GM12892 (cell line): ENCODE measurements around the gene NR5A2.

Source experiments
- DNase-seq: peaks from one replicate; pipeline ENCODE4 v3.0.0; 2011; ENCODE audit not compliant: insufficient read length
- FAIRE-seq: peaks from 2 replicates; lab custom pipeline; 2011; peaks lifted over from hg19 to GRCh38; lab: Jason Lieb, UNC
- POLR2A ChIP-seq: IDR thresholded peaks from 2 replicates; pipeline ENCODE4 v1.6.1; 2011; ENCODE audit warnings: low read depth, low read length, control low read depth
- POLR2AphosphoS5 ChIP-seq: IDR thresholded peaks from 2 replicates; pipeline ENCODE4 v1.6.1; 2011; ENCODE audit warnings: low read depth, low read length, control low read depth
- TAF1 ChIP-seq: IDR thresholded peaks from 2 replicates; pipeline ENCODE4 v1.6.1; 2011; ENCODE audit warnings: low read depth, mild to moderate bottlenecking, control low read depth, low read length, borderline replicate concordance

The NR5A2 gene

DNA sequence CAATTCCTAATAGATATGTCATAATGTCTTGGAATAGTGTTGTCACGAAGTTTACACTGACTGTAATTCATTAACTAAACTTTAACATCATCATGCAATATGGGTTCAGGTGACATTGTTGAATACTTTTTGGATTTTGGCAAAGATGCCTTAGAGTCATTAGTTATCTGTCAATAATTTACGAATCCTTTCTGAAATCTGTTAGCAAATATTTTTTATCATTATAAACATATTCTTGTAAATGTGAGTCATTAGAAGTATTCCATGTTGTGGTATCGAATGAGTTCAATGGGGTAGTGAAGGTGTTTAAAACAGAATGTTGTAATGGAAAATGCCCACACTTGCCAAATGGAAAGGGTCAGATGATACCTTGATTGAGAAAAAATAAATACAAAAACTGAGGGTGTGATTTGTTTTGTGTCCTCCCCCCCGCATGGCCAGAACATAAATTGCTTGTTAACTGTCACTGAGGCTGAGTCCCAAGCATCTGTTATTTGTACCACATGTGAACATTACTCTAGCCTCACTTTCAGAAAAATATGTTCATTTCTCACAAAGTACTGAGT lies 5.2 kb upstream of the NR5A2 start:
- FAIRE-seq = no peak
- no peak for TF ChIP-seq TAF1
- TF ChIP-seq POLR2AphosphoS5 = no peak
- no peak for TF ChIP-seq POLR2A
- no peak for DNase-seq

GRCh38 chr1:200028586-200029034 lies 1.1 kb downstream of the NR5A2 start:
- no peak for TF ChIP-seq POLR2A
- TF ChIP-seq TAF1 = no peak
- TF ChIP-seq POLR2AphosphoS5 = no peak
- peak; percentile 30 for FAIRE-seq
- DNase-seq = no peak

DNA sequence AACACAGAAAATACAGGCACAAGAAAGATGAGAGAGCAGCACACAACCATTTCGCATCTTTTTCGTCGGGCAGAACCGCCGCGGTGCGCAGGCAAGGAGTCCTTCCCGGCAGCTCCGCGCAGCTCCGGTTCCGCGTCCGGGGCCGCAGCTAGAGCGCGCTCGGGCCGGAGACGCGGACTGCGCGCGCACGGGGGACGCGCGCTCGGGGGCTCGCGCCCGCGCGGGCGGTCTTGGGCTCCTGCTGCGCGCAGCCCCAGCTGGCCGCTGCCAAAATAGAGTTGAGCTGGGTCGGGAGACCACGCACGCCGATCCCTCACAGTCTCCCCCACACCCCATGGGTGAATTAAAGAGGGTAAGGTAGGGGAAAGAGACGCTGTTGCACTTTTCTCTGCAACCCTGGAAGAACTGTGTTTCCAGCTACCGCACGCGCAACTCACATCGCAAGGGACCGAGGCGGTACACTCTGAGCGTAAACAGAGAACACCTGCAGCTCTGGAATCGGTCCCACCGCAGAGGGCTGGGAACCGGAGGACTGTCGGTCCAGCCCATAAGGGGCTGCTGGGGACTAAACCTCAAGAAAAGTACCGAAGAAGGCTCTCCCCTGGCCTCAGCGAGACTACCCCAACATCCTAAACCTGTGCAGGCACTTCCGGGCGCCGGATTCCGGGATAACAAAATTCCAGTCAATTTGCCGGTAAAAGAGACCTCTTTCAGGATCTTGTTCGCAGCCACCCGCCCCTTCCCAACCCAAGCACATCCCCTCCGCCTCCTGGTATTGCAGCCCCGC lies 1.7 kb downstream of the NR5A2 start:
- TF ChIP-seq TAF1 (no peak), POLR2AphosphoS5 (no peak), POLR2A (no peak)
- FAIRE-seq (no peak), DNase-seq (no peak)

GRCh38 chr1:200029822-200030152 lies 2.3 kb downstream of the NR5A2 start:
- DNase-seq = no peak
- no peak for FAIRE-seq
- TF ChIP-seq POLR2A (no peak), POLR2AphosphoS5 (no peak), TAF1 (no peak)

GRCh38 chr1:200030791-200031190 lies 3.3 kb downstream of the NR5A2 start:
- FAIRE-seq (no peak), DNase-seq (no peak)
- TF ChIP-seq POLR2A (no peak), TAF1 (no peak)

DNA sequence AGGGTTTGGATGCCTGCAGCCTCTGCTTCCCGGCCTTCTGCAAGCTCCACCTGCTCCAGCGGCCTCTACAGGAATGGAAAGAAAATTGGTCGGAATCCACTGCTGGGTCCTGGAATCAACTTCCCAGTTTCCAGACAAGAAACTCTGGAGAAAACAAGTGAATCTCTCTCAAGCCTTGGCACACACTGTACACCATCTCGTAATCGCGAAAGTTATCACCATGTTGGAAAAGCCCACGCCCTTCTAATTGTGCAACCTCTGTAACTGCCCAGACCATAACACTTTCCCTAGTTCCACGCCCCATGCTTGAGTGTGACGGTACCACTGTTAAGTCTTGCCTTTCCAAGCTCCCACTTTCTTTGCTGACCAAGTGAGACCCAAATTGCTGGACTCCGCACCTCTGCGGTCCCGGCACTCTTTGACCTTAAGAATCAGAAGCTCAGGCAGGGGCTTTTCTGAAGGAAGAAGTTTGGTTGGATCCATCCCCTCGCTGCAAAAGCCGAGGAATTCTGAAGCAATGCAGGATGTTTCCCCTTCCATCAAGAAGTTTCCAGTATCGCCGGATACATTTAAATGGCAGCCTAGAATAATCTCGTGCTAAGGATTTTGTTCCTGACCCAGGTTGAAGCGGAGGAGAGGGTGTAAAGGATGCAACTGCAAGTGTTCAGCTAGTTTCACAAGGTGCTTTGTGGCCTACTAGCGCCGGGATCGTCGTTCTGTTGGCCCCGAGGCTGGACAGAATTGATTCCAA lies 6.2 kb downstream of the NR5A2 start:
- FAIRE-seq (no peak), DNase-seq (no peak)
- no peak for TF ChIP-seq POLR2AphosphoS5
- TF ChIP-seq POLR2A = no peak
- TF ChIP-seq TAF1 = no peak

DNA sequence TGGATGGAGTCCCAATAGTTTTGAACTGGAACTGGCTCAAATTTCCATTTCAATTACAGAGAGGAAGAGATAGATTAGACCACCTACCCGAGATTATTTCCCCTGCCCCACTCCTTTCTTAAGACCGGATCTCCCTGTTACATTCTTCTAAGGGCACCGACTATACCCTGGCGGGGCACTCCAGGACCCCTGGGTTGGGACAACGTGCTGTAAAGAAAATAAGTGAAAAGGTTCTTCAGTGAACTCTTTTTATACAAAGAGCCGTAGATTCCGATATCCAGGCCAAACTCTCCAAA lies 6.7 kb downstream of the NR5A2 start:
- DNase-seq (no peak), FAIRE-seq (no peak)
- no peak for TF ChIP-seq TAF1
- TF ChIP-seq POLR2A = no peak
- TF ChIP-seq POLR2AphosphoS5 = no peak

DNA sequence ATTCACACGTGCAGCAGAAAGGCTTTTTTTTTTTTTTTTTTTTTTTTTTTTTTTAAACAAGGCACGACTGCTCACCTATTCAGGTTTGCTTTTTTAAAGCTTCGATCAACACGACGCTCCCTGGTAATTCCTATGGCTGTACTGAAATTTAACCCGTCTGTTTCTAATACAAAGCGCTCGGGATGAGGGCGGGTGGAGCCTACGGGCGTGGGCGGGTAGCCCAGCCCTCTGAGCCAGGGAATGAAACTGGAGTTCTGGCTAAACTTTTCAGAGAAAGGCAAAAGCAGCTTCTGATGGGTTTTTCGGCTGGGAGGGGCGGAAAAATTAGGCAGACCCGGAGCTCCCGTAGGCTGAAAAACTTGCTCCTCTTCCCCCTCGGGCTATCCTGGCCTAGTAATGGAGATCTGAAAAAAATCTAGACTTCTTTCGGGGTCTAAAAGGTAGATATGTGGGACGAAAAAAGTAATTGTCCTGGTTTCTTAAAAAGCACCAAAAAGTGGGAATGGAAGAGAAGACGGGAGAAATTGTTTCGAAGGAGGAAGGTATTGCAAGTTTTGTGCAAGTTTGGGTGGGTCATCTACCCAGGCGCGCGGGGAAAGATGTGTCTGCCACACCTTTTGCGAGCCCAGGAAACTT lies 7.4 kb downstream of the NR5A2 start:
- TF ChIP-seq POLR2AphosphoS5 = no peak
- no peak for TF ChIP-seq POLR2A
- no peak for TF ChIP-seq TAF1
- no peak for DNase-seq
- no peak for FAIRE-seq

GRCh38 chr1:200035397-200035955 lies 8.0 kb downstream of the NR5A2 start:
- no peak for FAIRE-seq
- no peak for DNase-seq
- TF ChIP-seq POLR2AphosphoS5 = no peak
- TF ChIP-seq POLR2A = no peak
- TF ChIP-seq TAF1 = no peak

GRCh38 chr1:200035956-200036618 lies 8.6 kb downstream of the NR5A2 start:
- DNase-seq = no peak
- no peak for FAIRE-seq
- no peak for TF ChIP-seq POLR2AphosphoS5
- TF ChIP-seq TAF1 = no peak
- TF ChIP-seq POLR2A = no peak
